Smooth muscle cell of the brain vasculature (primary cell): ENCODE results near the gene KIN.
"Not testable (repeated sequence)": the region's sequence is repeated elsewhere in the genome, so short reads cannot be mapped to it uniquely, and the experiment has no call there.

ENCODE experiments used
- DNase-seq: peaks from one replicate; pipeline ENCODE4 v3.0.0-alpha.2; 2012; ENCODE audit warnings: low read depth, low spot score

Gene KIN

GRCh38 chr10:7787857-7788638 lies at the start of gene KIN, which contains the start of gene ATP5F1C:
TSS of gene KIN (minus strand) at chr10:7787993. CDS start at chr10:7787933, 60 bp downstream.
TSS of gene ATP5F1C (plus strand) at chr10:7788177. CDS start at chr10:7788208, 31 bp downstream.
- peak; percentile 93 for DNase-seq

GRCh38 chr10:7836571-7836970 lies 48.8 kb upstream of the KIN start:
- DNase-seq, result no peak

GRCh38 chr10:7834262-7834661 lies 46.5 kb upstream of the KIN start:
- no peak for DNase-seq

GRCh38 chr10:7833210-7833609 lies 45.4 kb upstream of the KIN start:
- DNase-seq, result no peak

- DNase-seq, result no peak
Measured at GRCh38 chr10:7832060-7832459, 44.3 kb upstream of the KIN start.

GRCh38 chr10:7829289-7829834 lies 41.6 kb upstream of the KIN start:
- no peak for DNase-seq

GRCh38 chr10:7826971-7827370 lies 39.2 kb upstream of the KIN start:
- DNase-seq, result no peak

- DNase-seq, result no peak
Measured at GRCh38 chr10:7824251-7824650, 36.5 kb upstream of the KIN start.

- DNase-seq, result no peak
Measured at GRCh38 chr10:7819121-7819460, 31.3 kb upstream of the KIN start.

GRCh38 chr10:7818295-7819120 lies 30.7 kb upstream of the KIN start, which contains the start of gene TAF3:
TSS of gene TAF3 (plus strand) at chr10:7818505. CDS start at chr10:7818710, 205 bp downstream.
- peak; percentile 62 for DNase-seq

- DNase-seq, result no peak
Measured at GRCh38 chr10:7817984-7818294, 30.1 kb upstream of the KIN start.

- DNase-seq, result no peak
Measured at GRCh38 chr10:7817576-7817975, 29.8 kb upstream of the KIN start.

GRCh38 chr10:7813481-7813880 lies 25.7 kb upstream of the KIN start:
- no peak for DNase-seq

GRCh38 chr10:7811743-7812142 lies 23.9 kb upstream of the KIN start:
- not testable (repeated sequence) for DNase-seq

GRCh38 chr10:7811000-7811399 lies 23.2 kb upstream of the KIN start:
- DNase-seq, result no peak

- DNase-seq, result no peak
Measured at GRCh38 chr10:7810443-7810842, 22.6 kb upstream of the KIN start.

GRCh38 chr10:7808686-7809267 lies 21.0 kb upstream of the KIN start:
- no peak for DNase-seq

GRCh38 chr10:7804741-7805140 lies 16.9 kb upstream of the KIN start:
- no peak for DNase-seq

GRCh38 chr10:7804216-7804615 lies 16.4 kb upstream of the KIN start:
- DNase-seq, result no peak

- DNase-seq, result no peak
Measured at GRCh38 chr10:7802606-7803005, 14.8 kb upstream of the KIN start.

GRCh38 chr10:7797582-7797981 lies 9.8 kb upstream of the KIN start:
- DNase-seq, result peak; percentile 37

GRCh38 chr10:7795605-7796004 lies 7.8 kb upstream of the KIN start:
- no peak for DNase-seq
